ENCODE results near the gene SLC30A5. TPM values are rescaled to one million over a fixed set of nuclear protein-coding genes. Genes with fewer than 3 reads are reported as not detected.
A peak's percentile ranks its signal among the peaks of the same experiment; 100 is the strongest.

SLC30A5 gene
- total and polyA plus RNA-seq, 9 of the 15 experiments (the other 6 are each of a cell fraction or from before 2014, with no cell fraction given): 22.9 to 86.8 (median 62.5) TPM

- TF ChIP-seq NCOR1 (IDR thresholded peaks at IDR 0.05) (peak; percentile 43; the same call in 1 of the 2 replicates), ATF7 (IDR thresholded peaks at IDR 0.05) (peak; percentile 91), POU5F1 (IDR thresholded peaks at IDR 0.05; ENCODE audit: borderline replicate concordance, low read depth, low read length, partially characterized antibody) (peak; percentile 51), RBBP5 (IDR thresholded peaks at IDR 0.05; ENCODE audit: borderline replicate concordance, insufficient read depth, low read length, poor library complexity, severe bottlenecking) (peak; percentile 96), NBN (IDR thresholded peaks at IDR 0.05; ENCODE audit: low read depth) (peak; percentile 36), ZNF384 (IDR thresholded peaks at IDR 0.05; ENCODE audit: low read depth, low read length) (peak; percentile 31), KLF10 (CRISPR knock-in tag; IDR thresholded peaks at IDR 0.05) (no peak), NR3C1 (CRISPR knock-in tag; IDR thresholded peaks at IDR 0.05) (no peak), TFAM (CRISPR knock-in tag; conservative IDR thresholded peaks at IDR 0.05) (no peak), E2F6 (IDR thresholded peaks at IDR 0.05; ENCODE audit: borderline replicate concordance in 1 of 2, extremely low read depth in 1 of 2, insufficient read depth in 1 of 2, insufficient read length in 1 of 2, low read depth in 1 of 2, low read length in 1 of 2, poor library complexity in 1 of 2, severe bottlenecking in 1 of 2) (peak; percentile 87 to 88), GABPB2 (CRISPR knock-in tag; conservative IDR thresholded peaks at IDR 0.05) (no peak), TAF9B (IDR thresholded peaks at IDR 0.05; ENCODE audit: partially characterized antibody) (peak; percentile 80), ZNF561 (CRISPR knock-in tag; conservative IDR thresholded peaks at IDR 0.05) (no peak), HCFC1 (IDR thresholded peaks at IDR 0.05; ENCODE audit: low read depth, low read length) (peak; percentile 68), BMI1 (IDR thresholded peaks at IDR 0.05; ENCODE audit: low read length) (no peak), PYGO2 (tag; IDR thresholded peaks at IDR 0.05) (no peak), PRMT5 (CRISPR knock-in tag; IDR thresholded peaks at IDR 0.05) (no peak)
- TF ChIP-seq, protein P1, sequence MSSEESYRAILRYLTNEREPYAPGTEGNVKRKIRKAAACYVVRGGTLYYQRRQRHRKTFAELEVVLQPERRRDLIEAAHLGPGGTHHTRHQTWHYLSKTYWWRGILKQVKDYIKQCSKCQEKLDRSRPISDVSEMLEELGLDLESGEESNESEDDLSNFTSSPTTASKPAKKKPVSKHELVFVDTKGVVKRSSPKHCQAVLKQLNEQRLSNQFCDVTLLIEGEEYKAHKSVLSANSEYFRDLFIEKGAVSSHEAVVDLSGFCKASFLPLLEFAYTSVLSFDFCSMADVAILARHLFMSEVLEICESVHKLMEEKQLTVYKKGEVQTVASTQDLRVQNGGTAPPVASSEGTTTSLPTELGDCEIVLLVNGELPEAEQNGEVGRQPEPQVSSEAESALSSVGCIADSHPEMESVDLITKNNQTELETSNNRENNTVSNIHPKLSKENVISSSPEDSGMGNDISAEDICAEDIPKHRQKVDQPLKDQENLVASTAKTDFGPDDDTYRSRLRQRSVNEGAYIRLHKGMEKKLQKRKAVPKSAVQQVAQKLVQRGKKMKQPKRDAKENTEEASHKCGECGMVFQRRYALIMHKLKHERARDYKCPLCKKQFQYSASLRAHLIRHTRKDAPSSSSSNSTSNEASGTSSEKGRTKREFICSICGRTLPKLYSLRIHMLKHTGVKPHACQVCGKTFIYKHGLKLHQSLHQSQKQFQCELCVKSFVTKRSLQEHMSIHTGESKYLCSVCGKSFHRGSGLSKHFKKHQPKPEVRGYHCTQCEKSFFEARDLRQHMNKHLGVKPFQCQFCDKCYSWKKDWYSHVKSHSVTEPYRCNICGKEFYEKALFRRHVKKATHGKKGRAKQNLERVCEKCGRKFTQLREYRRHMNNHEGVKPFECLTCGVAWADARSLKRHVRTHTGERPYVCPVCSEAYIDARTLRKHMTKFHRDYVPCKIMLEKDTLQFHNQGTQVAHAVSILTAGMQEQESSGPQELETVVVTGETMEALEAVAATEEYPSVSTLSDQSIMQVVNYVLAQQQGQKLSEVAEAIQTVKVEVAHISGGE (CRISPR knock-in tag; IDR thresholded peaks at IDR 0.05): peak in 2 of 3 experiments; percentile 48 to 93; a peak in 4 of 6 replicates
- TF ChIP-seq, protein P2, sequence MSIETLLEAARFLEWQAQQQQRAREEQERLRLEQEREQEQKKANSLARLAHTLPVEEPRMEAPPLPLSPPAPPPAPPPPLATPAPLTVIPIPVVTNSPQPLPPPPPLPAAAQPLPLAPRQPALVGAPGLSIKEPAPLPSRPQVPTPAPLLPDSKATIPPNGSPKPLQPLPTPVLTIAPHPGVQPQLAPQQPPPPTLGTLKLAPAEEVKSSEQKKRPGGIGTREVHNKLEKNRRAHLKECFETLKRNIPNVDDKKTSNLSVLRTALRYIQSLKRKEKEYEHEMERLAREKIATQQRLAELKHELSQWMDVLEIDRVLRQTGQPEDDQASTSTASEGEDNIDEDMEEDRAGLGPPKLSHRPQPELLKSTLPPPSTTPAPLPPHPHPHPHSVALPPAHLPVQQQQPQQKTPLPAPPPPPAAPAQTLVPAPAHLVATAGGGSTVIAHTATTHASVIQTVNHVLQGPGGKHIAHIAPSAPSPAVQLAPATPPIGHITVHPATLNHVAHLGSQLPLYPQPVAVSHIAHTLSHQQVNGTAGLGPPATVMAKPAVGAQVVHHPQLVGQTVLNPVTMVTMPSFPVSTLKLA (conservative IDR thresholded peaks at IDR 0.05): peak; percentile 81 to 91
- TF ChIP-seq, protein P3, sequence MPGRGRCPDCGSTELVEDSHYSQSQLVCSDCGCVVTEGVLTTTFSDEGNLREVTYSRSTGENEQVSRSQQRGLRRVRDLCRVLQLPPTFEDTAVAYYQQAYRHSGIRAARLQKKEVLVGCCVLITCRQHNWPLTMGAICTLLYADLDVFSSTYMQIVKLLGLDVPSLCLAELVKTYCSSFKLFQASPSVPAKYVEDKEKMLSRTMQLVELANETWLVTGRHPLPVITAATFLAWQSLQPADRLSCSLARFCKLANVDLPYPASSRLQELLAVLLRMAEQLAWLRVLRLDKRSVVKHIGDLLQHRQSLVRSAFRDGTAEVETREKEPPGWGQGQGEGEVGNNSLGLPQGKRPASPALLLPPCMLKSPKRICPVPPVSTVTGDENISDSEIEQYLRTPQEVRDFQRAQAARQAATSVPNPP (IDR thresholded peaks at IDR 0.05; ENCODE audit: borderline replicate concordance, insufficient read depth, insufficient read length): no peak
Measured at GRCh38 chr5:69093771-69094482, at the start of gene SLC30A5 (continued).
